ENCODE data around the gene TPK1.
"Not testable (repeated sequence)": the region's sequence is repeated elsewhere in the genome, so short reads cannot be mapped to it uniquely, and the experiment has no call there.

The TPK1 gene

DNA sequence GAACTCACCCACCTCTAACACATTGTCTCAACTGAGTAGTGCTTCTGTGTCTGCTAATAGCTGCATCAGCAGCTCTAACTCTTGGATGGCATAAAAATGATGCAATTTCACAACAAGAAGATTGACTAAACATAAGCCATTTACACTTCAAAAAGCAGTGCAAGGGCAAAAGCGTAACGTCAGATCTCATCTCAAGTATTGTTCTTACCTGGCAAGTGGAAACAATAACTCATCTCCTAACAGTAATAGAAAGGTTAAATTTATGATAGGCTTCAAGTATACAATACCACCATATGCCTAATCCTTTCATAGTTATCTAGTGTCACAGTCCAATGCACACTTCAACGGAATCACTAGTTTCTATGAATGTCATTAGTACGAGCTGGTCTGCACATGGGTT lies 14.8 kb downstream of the TPK1 start:
- DNase-seq, result no peak

DNA sequence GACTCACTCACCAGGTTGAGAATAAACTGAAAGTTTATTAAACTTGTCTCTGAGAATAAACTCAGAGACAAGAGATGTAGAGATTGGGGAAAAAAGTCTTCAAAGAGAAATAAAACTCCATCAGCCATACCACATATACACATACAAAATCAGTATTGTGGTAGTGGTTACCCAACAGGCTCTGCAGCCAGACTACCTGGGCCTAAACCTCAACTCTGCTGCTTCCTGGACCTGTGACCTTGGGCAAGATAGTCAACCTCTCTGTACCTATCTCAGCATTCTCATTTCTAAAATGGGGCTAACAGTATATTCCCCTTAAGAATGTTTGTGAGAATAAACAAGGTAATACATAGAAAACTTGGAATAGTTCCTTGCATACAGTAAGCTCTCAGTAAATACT lies 15.3 kb downstream of the TPK1 start:
- DNase-seq, result no peak

DNA sequence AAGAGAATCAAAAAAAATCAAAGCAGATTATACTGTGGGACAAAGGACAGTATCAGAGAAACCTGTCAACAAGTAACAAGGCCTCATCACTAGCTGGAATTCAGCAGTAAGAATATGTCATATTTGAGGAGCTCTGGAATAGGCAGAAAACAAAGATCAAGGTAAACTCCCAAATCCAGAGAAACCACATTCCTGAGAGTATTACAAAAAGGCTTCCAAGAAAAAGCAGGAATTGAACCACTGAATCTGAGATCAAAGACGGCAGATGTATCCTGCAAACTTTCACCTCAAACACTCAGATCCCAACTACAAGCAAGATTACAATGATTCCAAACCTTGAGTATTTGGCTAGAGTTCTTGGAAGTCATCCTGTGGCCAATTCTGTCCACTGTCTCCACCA lies 16.3 kb downstream of the TPK1 start:
- DNase-seq, result no peak

DNA sequence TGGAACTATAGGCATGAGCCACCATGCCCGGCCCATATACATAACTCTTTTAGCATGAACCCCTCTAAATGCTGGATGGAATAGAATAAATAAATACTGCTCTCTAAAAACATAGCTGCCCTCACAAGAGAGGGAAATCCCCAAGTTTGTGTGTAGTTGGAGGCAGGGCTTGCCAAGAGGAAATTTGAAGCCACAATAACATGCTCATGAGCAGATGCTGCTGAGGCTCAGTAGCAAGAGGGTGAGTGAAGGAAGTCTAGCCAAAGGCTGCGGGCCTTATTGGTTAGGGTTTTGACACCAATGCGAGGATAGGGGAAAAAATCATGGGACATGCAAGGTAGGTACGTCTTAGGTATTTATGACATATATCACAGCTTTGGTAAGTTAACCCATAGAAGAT lies 17.3 kb downstream of the TPK1 start:
- DNase-seq, result no peak

DNA sequence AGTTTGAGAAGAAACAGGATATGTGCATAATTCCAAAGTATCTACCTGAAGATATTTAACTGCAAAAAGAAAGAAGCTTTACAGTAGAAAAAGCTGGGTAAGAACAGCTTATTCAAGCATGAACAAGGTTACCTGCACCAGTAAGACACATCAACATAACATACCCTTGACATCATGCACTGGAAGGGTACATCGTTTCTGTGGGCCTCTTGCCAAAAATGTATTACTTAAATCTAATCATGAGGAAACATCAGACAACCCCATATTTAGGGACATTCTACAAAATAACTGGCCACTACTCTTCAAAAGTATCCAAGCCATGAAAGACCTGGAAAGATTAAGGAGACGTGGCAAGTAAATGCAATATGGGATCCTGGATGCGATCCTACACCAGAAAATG lies 18.9 kb downstream of the TPK1 start:
- DNase-seq, result no peak

DNA sequence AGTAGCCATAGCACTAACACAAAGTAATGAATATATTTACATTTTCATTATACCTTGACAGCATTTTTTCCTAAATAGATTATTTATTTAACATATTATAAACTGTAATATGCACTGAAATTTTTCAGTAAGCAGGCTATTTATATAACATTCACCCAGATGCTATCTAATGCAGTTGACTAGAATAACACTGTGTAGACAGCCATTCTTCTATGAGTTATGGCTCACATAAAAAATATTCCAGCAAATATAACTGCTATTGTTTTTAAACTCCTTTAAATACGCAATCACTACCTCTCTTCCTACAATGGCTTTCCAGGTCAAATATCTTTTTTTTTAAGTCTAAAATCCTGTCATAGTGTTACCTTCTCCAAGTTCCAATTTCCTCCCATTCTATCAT lies 21.6 kb downstream of the TPK1 start:
- no peak for DNase-seq

DNA sequence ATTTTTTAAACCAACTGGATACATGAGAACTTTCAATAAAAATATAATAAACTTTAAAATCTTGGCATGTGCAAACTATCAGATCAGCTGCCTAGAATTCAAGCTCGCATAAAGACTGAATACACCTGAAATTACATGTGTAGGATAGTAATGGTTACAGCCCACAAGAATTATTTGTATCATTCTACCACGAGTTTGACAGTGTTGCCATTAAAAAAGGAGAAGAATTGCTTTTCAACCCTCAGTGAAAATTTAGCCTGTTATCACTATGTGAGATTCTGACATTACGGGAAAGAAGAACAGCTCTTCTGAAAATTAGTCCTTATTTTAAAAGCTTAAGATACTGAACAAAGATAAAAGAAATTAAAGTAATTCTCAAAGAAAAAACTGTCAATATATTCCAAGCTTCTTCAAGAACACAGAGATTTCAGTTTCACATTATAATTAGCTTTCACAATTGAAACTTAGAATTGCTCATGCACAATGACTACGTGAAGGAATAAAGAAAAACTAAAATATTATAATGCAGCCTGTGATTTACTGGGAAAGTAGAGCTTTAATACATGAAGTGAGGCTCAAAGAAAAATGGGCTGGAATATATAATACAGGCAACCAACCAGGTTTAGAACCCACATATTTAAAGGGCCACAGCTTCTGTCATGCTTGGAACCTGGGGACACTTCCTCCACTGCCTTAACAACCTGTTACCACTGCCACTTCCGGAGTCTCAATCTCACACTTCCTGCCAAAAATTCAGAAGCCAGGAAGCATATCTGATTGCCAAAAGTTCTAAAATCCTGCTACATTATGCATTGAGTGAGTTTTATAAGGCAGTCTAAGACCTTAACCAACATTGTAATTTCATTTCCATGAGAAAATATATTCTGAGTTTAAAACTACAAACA lies 23.2 kb downstream of the TPK1 start:
- DNase-seq, result peak; percentile 29

DNA sequence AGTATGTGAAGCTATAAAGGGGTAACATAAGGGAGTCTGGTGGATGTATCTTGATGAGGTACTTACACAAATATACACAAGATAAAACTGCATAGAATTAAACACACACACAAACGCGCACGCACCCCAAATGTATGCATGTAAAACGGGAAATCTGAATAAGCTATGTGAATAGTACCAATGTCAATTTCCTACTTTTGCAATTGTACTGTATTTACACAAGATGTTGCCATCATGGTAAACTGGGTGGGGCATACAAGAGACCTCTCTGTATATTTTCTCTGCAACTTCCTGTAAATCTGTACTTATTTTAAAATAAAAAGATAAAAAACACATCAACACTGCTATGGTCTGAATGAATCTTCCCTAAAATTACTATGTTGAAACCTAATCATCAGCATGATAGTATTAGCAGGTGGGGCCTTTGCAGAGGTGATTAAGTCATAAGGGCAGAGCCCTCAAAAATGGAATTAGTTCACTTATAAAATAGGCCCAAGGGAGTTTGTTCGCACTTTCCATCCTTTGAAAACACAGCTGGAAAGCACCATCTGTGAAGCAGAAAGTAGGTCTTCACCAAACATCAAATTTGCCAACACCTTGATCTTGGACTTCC lies 30.1 kb downstream of the TPK1 start:
- no peak for DNase-seq

DNA sequence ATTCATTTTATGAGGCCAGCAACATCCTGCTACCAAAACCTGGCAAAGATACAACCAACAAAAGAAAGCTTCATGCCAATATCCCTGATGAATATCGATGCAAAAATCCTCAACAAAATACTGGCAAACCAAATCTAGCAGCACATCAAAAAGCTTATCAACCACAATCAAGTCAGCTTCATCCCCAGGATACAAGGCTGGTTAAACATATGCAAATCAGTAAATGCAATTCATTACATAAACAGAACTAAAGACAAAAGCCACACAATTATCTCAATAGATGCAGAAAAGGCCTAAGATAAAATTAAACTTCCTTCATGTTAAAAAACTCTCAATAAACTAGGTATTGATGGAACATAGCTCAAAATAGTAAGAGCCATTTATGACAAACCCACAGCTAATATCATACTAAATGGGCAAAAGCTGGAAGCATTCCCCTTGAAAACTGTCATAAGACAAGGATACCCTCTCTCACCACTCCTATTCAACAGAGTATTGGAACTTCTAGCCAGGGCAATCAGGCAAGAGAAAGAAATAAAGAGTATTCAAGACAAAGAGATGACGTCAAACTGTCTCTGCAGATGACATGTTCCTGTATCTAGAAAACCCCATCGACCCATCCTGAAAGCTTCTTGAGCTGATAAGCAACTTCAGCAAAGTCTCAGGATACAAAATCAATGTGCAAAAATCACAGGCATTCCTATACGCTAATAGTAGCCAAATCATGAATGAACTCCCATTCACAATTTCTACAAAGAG lies 35.0 kb downstream of the TPK1 start:
- DNase-seq, result not testable (repeated sequence)

DNA sequence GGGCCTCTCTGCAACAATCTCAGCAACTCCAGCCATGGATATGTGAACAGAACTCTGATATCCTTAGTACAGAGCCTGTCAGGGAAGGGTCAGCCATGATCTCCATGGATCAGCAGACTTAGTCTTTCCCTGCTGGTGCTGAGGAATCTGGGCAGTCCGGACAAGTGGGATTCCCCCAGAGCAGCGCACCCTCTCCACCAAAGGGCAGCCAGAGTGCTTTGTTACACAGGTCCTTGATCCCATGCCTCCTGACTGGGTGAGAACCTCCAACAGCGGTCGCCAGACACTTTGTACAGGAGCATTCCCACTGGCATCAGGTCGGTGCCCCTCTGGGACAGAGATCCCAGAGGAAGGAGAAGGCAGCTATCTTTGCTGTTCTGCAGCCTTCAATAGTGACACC lies 38.9 kb downstream of the TPK1 start:
- no peak for DNase-seq

DNA sequence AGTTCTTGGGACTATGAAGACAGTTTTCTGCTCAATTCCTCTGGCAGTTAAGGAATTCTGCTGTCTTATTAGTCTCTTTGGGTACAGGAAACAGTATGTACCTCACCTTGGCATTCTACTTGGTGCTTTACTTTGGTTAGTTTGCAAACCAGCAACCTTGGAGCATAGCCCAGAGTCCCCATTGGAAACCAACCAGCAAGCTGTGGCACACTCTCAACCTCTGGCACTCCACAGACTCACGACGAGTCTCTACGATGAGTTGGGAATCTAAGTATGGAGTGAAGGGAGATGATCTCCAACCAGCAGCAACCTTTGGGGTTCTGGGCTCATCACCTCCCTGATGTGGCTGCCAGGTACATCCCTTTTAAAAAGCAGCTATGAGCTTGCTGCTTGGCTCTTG lies 43.8 kb downstream of the TPK1 start:
- DNase-seq, result no peak

DNA sequence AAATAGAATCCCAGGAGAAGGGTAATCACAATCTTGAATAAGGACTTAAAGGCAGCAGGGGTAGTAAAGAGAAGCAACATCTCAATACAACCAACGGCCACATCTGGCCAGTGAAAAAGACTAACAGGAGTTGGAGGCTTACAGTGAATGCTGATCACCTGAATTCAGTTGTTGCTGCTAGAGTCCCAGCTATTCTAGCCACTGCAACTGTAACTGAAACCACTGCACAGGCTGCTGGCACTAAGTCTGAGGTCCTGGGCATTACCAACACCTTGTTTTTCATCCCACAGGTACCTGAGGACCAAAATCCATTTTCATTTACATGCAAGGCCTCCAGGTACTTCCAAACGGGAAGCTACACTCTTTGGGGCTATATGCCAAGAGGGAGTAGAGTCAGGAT lies 44.4 kb downstream of the TPK1 start:
- no peak for DNase-seq

DNA sequence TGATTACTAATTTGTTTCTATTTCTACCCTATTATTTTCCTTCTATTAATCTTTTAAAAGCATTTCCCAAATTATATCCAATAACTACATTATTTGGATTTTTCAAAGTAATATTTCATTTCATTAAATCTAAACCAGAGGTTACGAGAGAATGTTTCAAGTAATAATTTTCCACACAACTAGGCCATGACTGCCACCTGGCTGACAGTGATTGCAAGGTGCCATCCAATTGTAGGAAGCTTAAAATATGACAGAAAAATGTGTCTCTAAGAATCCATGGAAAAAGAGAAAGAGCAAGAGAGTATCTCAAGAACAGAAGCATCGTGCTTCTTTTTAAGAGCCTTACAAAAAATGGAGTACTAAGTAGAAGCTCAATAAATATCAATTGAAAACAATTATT lies 48.7 kb downstream of the TPK1 start:
- DNase-seq, result no peak

DNA sequence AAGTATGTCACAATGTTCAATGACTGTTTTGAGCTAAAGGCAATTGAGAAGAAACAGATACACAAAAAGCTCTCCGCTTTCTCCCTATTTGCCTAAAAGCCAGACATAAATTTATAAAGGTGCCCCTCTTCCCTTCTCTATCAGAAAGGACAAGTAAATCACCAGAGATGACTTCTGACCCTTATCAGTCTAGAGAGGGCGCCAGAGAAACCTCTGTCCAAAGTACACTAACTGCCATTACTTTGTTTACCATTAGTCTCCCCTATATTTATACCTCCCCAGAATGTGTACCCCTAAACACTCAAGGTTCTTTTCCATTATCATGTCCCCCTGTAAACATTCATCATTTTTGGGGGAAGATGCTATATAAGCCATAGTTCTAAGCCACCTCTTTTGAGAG lies 49.3 kb downstream of the TPK1 start:
- DNase-seq, result peak; percentile 10

DNA sequence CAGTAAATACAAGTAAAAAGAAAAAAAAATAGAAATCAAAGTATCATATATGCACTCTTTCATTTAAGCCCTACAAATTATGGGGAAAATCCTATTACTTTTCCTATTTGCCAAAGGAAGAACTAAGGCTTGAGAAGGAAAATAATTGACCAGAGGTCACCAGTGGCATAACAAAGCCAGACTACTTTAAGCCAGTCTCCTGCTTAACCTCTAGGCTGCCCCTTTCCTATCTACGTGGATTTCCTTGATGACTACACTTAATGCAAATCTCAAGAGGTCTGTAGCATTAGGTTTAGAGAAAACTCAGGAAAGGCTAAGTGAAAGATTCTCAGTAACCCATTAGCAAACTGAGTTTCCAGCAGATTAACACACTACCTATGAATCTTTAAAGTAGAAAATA lies 49.8 kb downstream of the TPK1 start:
- DNase-seq, result no peak

DNA sequence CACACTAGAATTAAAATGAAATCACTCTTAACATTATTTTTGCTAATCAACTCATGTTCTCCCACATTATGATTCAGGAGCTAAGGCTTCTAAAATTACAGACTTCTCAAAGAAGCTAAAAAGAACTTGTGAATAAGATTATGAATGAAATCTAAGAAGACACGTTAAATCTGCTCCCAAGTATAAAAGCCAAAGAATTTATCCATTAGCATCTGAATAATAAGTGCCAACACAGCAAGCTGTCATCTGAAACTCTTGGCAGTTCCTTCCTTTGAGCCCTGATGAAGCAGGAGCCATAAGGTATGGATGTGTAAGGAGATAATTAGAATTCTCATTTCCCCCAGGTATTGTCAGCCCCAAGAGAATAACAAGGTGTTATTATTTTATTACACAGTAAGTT lies 50.3 kb downstream of the TPK1 start:
- DNase-seq, result no peak

DNA sequence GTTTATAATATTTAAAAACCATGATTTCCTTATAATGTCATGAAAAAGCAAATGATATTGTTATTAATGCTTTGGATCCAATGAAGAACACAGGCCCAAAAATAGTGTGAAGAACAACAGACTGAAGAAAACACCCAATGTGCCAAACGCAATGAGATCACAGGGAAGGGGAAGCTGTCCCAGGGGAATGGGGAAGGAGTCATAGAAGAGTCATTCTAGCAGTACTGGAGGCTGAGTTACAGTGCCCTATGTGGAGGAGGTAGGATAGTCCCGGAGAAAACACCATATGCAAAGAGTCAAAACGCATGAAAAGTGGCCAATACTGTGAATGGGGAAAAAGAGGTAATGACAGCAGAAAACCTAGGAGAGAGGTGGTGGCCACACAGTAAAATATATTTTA lies 50.9 kb downstream of the TPK1 start:
- no peak for DNase-seq

DNA sequence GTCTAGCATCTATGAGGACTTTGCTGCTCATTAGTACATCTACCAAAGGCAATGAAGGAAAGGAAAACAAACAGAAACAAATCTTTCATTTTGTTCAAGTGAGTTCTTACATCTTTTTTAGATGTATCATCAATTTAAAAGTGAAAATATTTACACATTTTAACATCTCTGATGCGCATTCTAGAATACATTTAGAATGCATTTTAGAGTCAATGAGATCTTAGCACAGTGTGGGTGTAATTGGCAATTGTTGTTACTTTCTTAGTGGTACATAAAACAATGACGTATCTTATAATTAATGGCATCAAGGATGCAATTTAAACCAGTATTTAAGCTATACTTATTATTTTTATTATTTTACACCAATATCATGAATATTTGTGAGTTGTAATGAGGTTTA lies 51.4 kb downstream of the TPK1 start:
- DNase-seq, result no peak

DNA sequence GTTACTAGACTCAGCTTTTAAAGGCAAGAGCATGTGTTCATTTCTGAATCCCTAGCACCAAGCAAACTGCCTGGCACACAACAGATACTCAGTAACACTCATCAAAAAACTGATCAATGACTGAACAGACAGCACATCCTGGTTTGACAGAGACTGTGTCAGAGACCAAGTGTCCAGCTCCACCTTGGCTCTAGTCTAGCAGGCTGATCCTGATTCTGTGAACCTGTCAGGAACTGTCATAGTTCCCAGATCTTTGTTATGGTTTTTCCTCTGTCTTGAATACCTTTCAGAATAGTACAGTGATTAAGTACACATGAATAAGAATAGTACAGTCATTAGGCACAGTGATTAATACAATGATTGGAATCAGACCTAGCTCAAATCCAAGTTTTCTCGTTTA lies 53.0 kb downstream of the TPK1 start:
- no peak for DNase-seq

DNA sequence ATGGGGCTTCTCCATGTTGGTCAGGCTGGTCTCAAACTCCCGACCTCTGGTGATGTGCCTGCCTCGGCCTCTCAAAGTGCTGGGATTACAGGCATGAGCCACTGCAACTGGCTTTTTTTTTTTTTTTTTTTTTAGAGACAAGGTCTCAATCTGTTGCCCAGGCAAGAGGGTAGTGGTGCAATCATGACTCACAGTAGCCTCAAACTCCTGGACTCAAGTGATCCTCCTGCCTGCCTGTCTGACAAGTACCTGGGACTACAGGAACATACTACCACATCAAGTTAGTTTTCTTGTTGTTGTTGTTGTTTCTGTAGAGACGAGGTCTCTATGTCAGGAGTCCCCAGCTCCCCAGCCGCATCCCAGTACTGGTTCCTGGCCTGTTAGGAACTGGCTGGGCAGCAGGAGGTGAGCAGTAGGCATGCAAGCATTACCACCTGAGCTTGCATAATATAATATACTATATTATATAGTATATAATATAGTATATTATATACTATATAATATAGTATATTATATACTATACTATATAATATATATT lies 55.7 kb downstream of the TPK1 start:
- no peak for DNase-seq

DNA sequence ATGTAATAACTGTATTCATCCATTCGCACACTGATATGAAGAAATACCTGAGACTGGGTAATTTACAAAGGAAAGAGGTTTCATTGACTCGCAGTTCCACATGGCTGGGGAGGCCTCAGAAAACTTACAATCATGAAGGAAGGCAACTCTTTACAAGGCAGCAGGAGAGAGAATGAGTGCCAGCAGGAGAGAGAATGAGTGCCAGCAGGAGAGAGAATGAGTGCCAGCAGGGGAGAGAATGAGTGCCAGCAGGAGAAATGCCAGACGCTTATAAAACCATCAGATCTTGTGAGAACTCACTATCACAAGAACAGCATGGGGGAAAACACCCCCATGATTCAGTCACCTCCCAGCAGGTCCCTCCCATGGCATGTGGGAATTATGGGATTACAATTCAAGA lies 58.0 kb downstream of the TPK1 start:
- not testable (repeated sequence) for DNase-seq

DNA sequence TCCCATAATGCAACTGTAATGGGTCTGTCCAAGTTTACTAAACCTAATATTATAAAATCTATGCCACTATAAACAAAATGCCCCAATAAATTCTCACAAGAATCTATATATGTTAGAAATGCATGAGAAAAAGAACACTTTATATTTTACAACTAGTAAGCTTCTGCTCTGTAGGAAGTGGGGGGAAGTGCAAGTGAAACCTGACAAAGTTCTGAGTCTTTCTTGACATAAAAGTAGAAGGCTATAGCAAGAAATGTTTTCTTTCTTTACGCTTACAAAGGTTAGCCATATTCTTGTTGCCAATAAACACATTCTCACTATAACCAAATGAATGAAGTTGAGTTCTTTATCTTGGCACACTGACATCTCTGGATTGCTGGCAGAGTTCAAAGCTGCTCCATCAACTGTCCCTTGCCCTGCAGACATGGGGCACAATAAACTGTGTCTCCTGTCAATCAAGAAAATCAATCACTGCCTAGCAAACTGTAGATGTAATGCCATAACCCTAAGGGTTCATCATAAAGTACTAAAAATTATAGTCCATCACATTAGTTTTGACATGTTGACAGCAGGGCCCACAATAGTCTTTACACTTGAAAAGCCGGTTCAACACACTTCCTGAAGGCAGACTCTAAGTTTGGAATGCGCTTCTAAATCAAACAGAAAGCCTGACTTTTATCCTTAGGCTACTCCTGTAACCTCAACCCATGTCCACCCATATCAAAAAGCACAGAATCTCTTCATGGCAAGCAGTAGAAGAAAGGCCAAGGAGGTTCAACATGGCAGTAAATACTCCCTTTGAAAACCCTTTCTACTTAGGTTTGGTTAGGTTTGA lies 58.6 kb downstream of the TPK1 start:
- DNase-seq, result no peak

DNA sequence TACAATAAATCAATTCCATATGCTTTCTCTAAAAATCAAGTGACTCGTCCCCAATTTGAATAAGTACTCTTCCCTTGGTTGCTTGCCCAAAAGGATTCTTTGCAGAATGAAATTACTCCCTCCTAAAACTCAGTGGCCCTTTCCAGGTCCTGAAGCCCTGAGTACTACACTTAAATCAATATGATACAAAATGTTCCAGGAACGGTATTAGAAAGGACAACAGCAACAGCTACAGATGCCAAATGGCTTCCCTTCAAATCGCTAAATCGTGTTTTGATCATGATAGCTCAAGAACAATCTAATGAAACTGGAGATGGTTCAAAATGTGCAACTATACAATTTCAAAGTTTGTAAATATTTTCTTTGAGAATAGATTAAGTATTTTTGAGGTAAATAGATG lies 59.4 kb downstream of the TPK1 start:
- no peak for DNase-seq
